Thyroid gland (tissue), 4 donors: ENCODE results near the gene OCIAD1.

Source experiments
- CTCF ChIP-seq, 6 experiments: fragments of 200-600 bp in 3 of 6; fragments of 450-650 bp in 3 of 6; sonication (generic) in 3 of 6; IDR thresholded peaks; one replicate each; pipeline ENCODE4 v1.5.1; 2016 to 2019; ENCODE audit warnings: antibody characterized with exemption in 6 of 6, mild to moderate bottlenecking in 2 of 6, inconsistent platforms in 1 of 6, moderate library complexity in 1 of 6
- POLR2A ChIP-seq, 2 donors: fragments of 450-650 bp; IDR thresholded peaks; one replicate each; pipeline ENCODE4 v1.6.1; 2017; ENCODE audit warnings: antibody characterized with exemption in 2 of 2, mild to moderate bottlenecking in 2 of 2, moderate library complexity in 1 of 2

GRCh38 chr4:48896845-48897244, 66.0 kb downstream of the OCIAD1 start:
- TF ChIP-seq CTCF (IDR thresholded peaks at IDR 0.05) = no peak
- no peak for TF ChIP-seq POLR2A (IDR thresholded peaks at IDR 0.05)
